HUES64 (cell line): ENCODE data around the gene RPL36A. TPM values are rescaled to one million over a fixed set of nuclear protein-coding genes. Genes with fewer than 3 reads are reported as not detected.
A peak's percentile ranks its signal among the peaks of the same experiment; 100 is the strongest.

ENCODE experiments used
- H3K27ac ChIP-seq: 2 replicates; pipeline ENCODE4 v1.7.0; 2013; ENCODE audit warnings: low read depth, low read length, inconsistent platforms
- H3K27me3 ChIP-seq: 2 replicates; pipeline ENCODE4 v1.6.1; 2013; ENCODE audit warnings: mild to moderate bottlenecking, low read length; ENCODE audit not compliant: insufficient read depth
- H3K36me3 ChIP-seq: 2 replicates; pipeline ENCODE4 v1.6.1; 2013; ENCODE audit warnings: mild to moderate bottlenecking, low read length; ENCODE audit not compliant: insufficient read depth
- H3K4me1 ChIP-seq: 2 replicates; pipeline ENCODE4 v1.6.1; 2013; ENCODE audit warnings: mild to moderate bottlenecking, low read length, moderate library complexity; ENCODE audit not compliant: insufficient read depth
- H3K4me3 ChIP-seq: 2 replicates; pipeline ENCODE4 v1.5.1; 2013; ENCODE audit warnings: mild to moderate bottlenecking, low read length, moderate library complexity
- H3K9ac ChIP-seq: 2 replicates; pipeline ENCODE4 v1.6.1; 2013; ENCODE audit warnings: mild to moderate bottlenecking, low read depth, low read length
- H3K9me3 ChIP-seq: 2 replicates; pipeline ENCODE4 v1.6.1; 2013; ENCODE audit warnings: low read depth, low read length; ENCODE audit not compliant: insufficient read depth
- WGBS: fragments of 150-250, 120-280 bp; methylation state at CpG from one replicate; pipeline ENCODE4 v1.1.7; 2013; ENCODE audit warnings: missing lambda C conversion rate; 5-methylcytosine and 5-hydroxymethylcytosine counted together
- polyA plus RNA-seq, 2 experiments: library from polyadenylated mRNA; stranded (reverse); fragments of 50-300 nt; gene quantifications; one replicate each; pipeline ENCODE4 v1.2.3, GENCODE V29; 2013

RPL36A gene
- 1,568 TPM for polyA plus RNA-seq (2013, experiment 1 of 2)
- polyA plus RNA-seq (2013, experiment 2 of 2), result 1,777 TPM

DNA sequence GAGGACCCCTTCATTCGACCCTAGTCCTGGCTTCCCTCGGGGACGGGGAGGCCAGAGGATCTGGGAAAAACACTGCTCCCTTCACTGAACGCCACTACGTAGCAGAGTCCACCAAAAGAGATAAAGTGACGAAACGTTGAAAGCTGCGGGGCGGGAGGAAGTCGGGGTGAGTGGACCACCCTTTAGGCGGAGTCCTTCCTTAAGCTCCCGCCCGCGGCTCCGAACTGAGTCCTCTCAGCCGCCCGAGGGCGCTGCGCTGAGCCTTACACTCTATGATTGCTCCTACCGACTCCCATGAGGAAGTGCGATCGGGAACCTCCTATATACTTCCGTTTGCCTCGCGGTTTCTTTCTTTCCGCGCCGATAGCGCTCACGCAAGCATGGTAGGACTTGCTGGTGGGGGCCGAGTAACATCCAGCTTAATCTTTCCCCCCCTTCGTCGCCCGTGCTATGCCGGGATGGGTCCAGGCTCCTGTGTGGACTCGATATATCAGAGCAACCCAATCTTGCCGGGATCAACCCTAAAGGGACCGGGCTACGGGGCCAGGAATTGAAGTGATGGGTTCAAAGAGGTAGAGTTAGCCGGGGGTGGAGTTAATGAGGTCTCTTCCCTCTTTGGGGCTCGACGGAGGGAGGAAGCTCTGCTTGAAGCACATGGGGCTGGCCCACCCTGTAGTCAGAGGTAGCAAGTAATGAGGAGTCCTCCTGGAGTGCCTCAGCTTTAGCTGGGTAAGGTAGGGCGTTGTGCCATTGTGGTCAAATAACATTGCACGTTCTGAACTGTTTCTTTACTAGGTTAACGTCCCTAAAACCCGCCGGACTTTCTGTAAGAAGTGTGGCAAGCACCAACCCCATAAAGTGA, at the start of gene RPL36A:
TSS of gene RPL36A (plus strand) at position 348 of the 862 bp plus-strand sequence. CDS start at position 381, 33 bp downstream.
- Histone ChIP-seq H3K4me3 (peak within 1 kb of the TSS; percentile 97), H3K9me3 (no peaks in the 10 kb centered on the region), H3K4me1 (peaks cover 6% of the 10 kb centered on the region; the same call in 1 of the 2 replicates), H3K27ac (peak within 1 kb of the TSS; percentile 95), H3K36me3 (peaks cover 41% of the 10 kb centered on the region), H3K9ac (peak within 1 kb of the TSS; percentile 100), H3K27me3 (no peaks in the 10 kb centered on the region)
- 0% methylated on average over 47 of the region's 47 CpGs for WGBS

DNA sequence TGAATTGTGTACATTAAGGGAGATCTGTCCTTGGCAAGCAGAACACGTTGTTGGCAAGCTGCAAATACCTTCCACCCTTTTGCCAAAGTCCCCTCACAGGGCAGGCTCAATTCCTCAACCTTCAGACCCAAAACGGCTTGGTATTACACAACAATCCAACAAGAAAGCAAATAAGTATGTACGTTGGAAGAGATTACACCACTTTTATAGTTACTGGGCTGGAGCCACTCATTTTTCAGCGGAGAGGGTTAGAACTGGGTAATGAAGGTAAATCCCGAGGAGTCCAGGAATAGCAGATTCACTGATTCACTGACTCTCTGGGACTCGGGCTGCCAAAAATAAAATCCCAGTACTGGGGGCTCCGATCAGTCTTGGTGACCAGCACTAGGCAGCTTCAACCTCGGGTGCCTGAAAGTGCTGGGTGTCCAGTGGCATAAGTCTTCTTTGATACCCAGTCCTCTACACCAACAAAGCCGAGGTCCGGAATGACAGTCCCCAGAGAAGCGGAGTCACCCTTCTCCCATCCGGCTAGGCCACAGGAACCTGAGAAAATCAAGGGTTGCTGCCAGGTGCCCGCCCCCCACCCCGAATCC, 42.9 kb upstream of the RPL36A start:
- Histone ChIP-seq H3K27ac (peak overlapping the region; percentile 95), H3K9ac (peak overlapping the region; percentile 97), H3K27me3 (no peaks in the 10 kb centered on the region), H3K4me3 (peak overlapping the region; percentile 86), H3K4me1 (peaks cover 6% of the 10 kb centered on the region; the same call in 1 of the 2 replicates), H3K9me3 (no peaks in the 10 kb centered on the region), H3K36me3 (peaks cover 19% of the 10 kb centered on the region)
- 2% methylated on average over 11 of the region's 14 CpGs for whole genome bisulfite sequencing

GRCh38 chrX:101348452-101349192, 42.2 kb upstream of the RPL36A start, which contains the start of gene TIMM8A:
TIMM8A (minus strand) TSS chrX:101348742; CDS start chrX:101348664, 78 bp downstream.
- peaks cover 6% of the 10 kb centered on the region; the same call in 1 of the 2 replicates for H3K4me1 ChIP-seq
- WGBS, result under 1% methylated on average over 52 of the region's 55 CpGs

GRCh38 chrX:101349193-101349562, 41.6 kb upstream of the RPL36A start:
- peak overlapping the region; percentile 95; the same call in 1 of the 2 replicates for H3K27ac ChIP-seq
- H3K27me3 ChIP-seq, result no peaks in the 10 kb centered on the region
- WGBS, result 38% methylated on average over 3 of the region's 4 CpGs
- H3K4me3 ChIP-seq, result peak overlapping the region; percentile 86
- peak overlapping the region; percentile 97 for H3K9ac ChIP-seq
- peaks cover 6% of the 10 kb centered on the region; the same call in 1 of the 2 replicates for H3K4me1 ChIP-seq
- no peaks in the 10 kb centered on the region for H3K9me3 ChIP-seq
- H3K36me3 ChIP-seq, result peaks cover 19% of the 10 kb centered on the region

More at GRCh38 chrX:101348452-101349192, 42.2 kb upstream of the RPL36A start, which contains the start of gene TIMM8A:
- Histone ChIP-seq H3K9me3 (no peaks in the 10 kb centered on the region), H3K27me3 (no peaks in the 10 kb centered on the region), H3K4me3 (peak within 1 kb of the TSS; percentile 86), H3K27ac (peak within 1 kb of the TSS; percentile 95), H3K36me3 (peaks cover 19% of the 10 kb centered on the region), H3K9ac (peak within 1 kb of the TSS; percentile 97)

DNA sequence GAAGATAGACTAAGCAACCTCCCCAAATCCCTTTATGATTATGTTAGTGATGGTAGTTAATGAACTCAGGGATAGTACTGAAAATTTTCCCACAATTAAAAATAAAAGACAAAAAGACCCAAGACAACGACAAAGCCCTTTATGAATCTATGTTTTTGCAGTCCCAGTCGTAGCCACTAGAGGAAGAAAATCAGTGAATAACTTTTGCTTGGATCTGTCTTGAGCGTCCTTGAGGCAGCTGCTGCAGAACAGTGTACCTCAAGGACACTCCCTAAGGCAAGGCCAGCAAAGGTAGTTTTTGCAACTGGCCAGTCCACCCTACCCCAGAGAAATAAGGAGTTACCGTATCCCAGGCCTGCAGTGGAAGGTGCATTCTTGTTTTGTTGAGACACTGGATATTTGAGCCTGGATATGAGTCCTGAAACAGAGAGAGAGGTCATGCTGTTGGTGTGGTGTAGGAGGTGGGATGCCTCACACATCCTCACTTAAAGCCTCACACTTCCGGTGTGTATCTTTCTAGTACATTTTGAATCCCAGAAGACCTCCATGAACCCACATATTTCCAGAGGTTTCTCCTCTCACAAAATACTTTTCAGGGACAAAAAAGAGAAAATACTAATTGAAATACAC, 33.5 kb upstream of the RPL36A start:
- Histone ChIP-seq H3K4me3 (no peak overlapping the region), H3K27me3 (no peaks in the 10 kb centered on the region), H3K4me1 (no peaks in the 10 kb centered on the region), H3K36me3 (no peaks in the 10 kb centered on the region), H3K9ac (no peak overlapping the region), H3K9me3 (no peaks in the 10 kb centered on the region), H3K27ac (no peak overlapping the region)
- 39% methylated on average over 4 of the region's 5 CpGs for WGBS

GRCh38 chrX:101359966-101360365, 30.8 kb upstream of the RPL36A start:
- Histone ChIP-seq H3K27me3 (no peaks in the 10 kb centered on the region), H3K4me3 (no peak overlapping the region), H3K9me3 (no peaks in the 10 kb centered on the region), H3K4me1 (no peaks in the 10 kb centered on the region), H3K27ac (no peak overlapping the region), H3K9ac (no peak overlapping the region), H3K36me3 (no peaks in the 10 kb centered on the region)
- 83% methylated on average over 1 of the region's 1 CpG for WGBS

DNA sequence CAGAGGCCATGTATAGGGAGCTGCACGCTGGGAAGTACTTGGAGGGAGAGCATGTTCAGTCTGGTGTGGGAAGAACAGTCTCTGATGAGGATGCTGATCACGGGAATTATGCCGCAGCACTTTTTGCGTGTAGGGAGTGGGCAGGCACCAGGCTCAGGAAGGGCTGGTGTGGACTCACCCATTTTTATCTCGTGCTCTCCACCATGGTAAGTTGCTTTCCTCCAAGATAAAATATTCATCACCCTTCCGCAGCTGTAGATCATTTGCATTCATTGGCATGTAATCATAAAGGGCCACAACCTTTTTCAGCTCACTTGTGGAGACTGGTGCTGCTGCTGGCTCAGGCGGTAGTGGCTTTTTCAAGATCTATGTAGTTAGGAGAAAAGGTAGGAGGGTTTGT, 30.4 kb upstream of the RPL36A start:
- Histone ChIP-seq H3K9ac (no peak overlapping the region), H3K9me3 (no peaks in the 10 kb centered on the region), H3K36me3 (no peaks in the 10 kb centered on the region), H3K4me3 (no peak overlapping the region), H3K4me1 (no peaks in the 10 kb centered on the region), H3K27me3 (no peaks in the 10 kb centered on the region), H3K27ac (no peak overlapping the region)
- WGBS, result 89% methylated on average over 6 of the region's 7 CpGs

GRCh38 chrX:101362116-101362515, 28.7 kb upstream of the RPL36A start:
- Histone ChIP-seq H3K36me3 (no peaks in the 10 kb centered on the region), H3K9me3 (no peaks in the 10 kb centered on the region), H3K4me3 (no peak overlapping the region), H3K27ac (no peak overlapping the region), H3K27me3 (no peaks in the 10 kb centered on the region), H3K9ac (no peak overlapping the region), H3K4me1 (no peaks in the 10 kb centered on the region)
- WGBS, result 91% methylated on average over 3 of the region's 3 CpGs

GRCh38 chrX:101362757-101363156, 28.1 kb upstream of the RPL36A start:
- H3K27me3 ChIP-seq, result no peaks in the 10 kb centered on the region
- H3K9ac ChIP-seq, result no peak overlapping the region
- no peaks in the 10 kb centered on the region for H3K36me3 ChIP-seq
- no peak overlapping the region for H3K4me3 ChIP-seq
- no peak overlapping the region for H3K27ac ChIP-seq
- no peaks in the 10 kb centered on the region for H3K9me3 ChIP-seq
- no peaks in the 10 kb centered on the region for H3K4me1 ChIP-seq

- H3K36me3 ChIP-seq, result no peaks in the 10 kb centered on the region
These were observed 25.5 kb upstream of the RPL36A start for GRCh38 chrX:101365301-101365795.

More at GRCh38 chrX:101365301-101365795, 25.5 kb upstream of the RPL36A start:
- no peak overlapping the region for H3K4me3 ChIP-seq
- no peak overlapping the region for H3K27ac ChIP-seq
- H3K27me3 ChIP-seq, result no peaks in the 10 kb centered on the region
- no peak overlapping the region for H3K9ac ChIP-seq
- H3K4me1 ChIP-seq, result no peaks in the 10 kb centered on the region
- no peaks in the 10 kb centered on the region for H3K9me3 ChIP-seq
- 100% methylated on average over 1 of the region's 1 CpG for WGBS
